GM10266 (cell line): ENCODE measurements around the gene KPTN.

Source experiments
- DNase-seq: peaks from one replicate; pipeline ENCODE4 v3.0.0; 2012; ENCODE audit errors: extremely low spot score
- CTCF ChIP-seq: IDR thresholded peaks from 2 replicates; pipeline ENCODE4 v1.5.1; 2012; ENCODE audit warnings: mild to moderate bottlenecking, low read depth; ENCODE audit not compliant: control insufficient read depth, insufficient read depth; ENCODE audit errors: missing control alignments

Gene KPTN

DNA sequence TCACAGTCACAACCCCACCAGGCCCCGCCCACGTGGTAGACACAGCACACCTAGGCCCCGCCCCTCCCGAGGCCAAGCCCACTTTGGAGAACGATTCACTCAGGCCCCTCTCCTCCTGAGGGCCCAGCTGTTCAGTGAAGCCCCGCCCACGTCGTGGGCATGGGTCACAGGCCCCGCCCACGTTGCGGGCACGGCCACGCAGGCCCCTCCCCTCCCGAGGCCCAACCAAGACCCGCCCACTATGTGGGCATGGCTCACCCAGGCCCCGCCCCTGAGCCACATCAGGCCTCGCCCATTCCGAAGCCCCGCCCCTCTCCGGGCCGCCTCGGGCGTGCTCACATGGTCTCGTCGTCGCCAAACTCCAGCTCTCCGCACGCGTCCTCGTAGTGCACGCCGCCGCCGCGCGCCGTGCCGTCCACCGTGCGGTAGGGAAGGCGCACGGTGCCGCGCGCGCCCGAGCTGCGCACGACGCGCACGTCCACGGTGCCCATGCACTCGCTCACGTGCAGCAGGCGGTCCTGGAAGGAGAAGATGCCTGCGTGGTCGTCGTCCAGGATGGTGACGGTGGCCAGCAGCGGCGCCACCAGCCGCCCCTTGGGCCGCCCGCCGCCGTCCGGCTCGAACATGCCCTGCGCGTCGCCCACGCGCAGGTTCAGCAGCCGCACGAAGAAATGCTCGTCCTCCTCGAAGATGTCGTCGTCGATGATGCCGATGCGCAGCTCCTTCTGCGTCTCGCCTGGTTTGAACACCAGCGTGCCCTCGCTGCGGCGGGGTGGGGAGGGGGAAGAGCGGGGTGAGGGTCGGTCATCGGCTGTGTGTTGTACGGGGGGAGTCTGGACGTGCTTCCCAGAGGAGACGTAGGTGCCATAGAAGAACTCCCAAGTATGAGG lies 36.3 kb downstream of the KPTN start:
- no peak for TF ChIP-seq CTCF
- DNase-seq: peak; percentile 75

- no peak for DNase-seq
- no peak for TF ChIP-seq CTCF
These were observed 37.2 kb downstream of the KPTN start for GRCh38 chr19:47446534-47447469.

- DNase-seq: no peak
These were observed 38.0 kb downstream of the KPTN start for GRCh38 chr19:47445937-47446402.

GRCh38 chr19:47445527-47445926 lies 38.5 kb downstream of the KPTN start:
- no peak for TF ChIP-seq CTCF
- DNase-seq: no peak

More at GRCh38 chr19:47445937-47446402, 38.0 kb downstream of the KPTN start:
- TF ChIP-seq CTCF: no peak

DNA sequence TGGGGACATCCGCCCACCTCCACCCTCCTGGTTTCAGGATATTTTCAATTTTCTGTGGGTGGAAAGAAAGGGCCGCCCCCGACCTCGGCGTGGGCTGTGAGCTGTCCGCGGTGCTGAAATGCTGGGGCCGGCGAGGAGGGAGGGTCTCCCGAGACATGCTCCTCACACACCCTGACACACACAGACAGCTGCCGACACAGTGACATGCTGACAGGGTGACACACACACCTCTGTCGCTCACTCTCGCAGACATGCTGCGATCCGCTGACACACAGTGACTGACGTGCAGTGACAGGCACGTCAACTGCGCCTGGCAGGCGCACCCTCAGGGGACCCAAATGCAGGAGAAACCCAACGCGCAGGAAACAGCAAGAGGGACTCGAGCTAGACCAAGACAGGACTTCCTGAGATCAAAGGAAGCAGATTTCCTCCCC lies 39.6 kb downstream of the KPTN start:
- TF ChIP-seq CTCF: no peak
- DNase-seq: no peak

- TF ChIP-seq CTCF: no peak
- no peak for DNase-seq
These were observed 40.7 kb downstream of the KPTN start for GRCh38 chr19:47443331-47443730.
